Natural killer cell (primary cell): ENCODE results near the gene CLDN12. TPM values are rescaled to one million over a fixed set of nuclear protein-coding genes. Genes with fewer than 3 reads are reported as not detected.

Experiments
- ATAC-seq, 3 donors: fragments of 150-1000 bp in 2 of 3; fragments of 200-7000 bp in 1 of 3; cut with Tn5 transposase; 1 replicate in 1 of 3; 2 replicates in 2 of 3; pipeline ENCODE4 v1.10.0; 2021; ENCODE audit warnings: mild to moderate bottlenecking in 2 of 3, moderate library complexity in 2 of 3
- DNase-seq, 2 donors: peaks; one replicate each; pipeline versions ENCODE4 v3.0.0 to v3.0.0-alpha.2; 2013 to 2021; ENCODE audit warnings: mixed read lengths in 1 of 2
- H3K27ac ChIP-seq: one replicate; pipeline ENCODE4 v1.5.1; 2013; ENCODE audit warnings: mild to moderate bottlenecking, low read length
- H3K27me3 ChIP-seq: one replicate; pipeline ENCODE4 v1.6.1; 2013; ENCODE audit warnings: low read length; ENCODE audit not compliant: control insufficient read depth, insufficient read depth
- H3K36me3 ChIP-seq: one replicate; pipeline ENCODE4 v1.6.1; 2013; ENCODE audit warnings: low read length; ENCODE audit not compliant: control insufficient read depth, insufficient read depth
- H3K4me1 ChIP-seq: one replicate; pipeline ENCODE4 v1.6.1; 2013; ENCODE audit warnings: low read length; ENCODE audit not compliant: control insufficient read depth, insufficient read depth
- H3K4me3 ChIP-seq: one replicate; pipeline ENCODE4 v1.5.1; 2013; ENCODE audit warnings: low read length
- H3K9me3 ChIP-seq: one replicate; pipeline ENCODE4 v1.6.1; 2013; ENCODE audit warnings: low read length; ENCODE audit not compliant: control insufficient read depth, insufficient read depth
- H3K27ac Mint-ChIP-seq, 2 donors: one replicate each; pipeline ENCODE4 v1.8.0; 2022; ENCODE audit warnings: mild to moderate bottlenecking in 2 of 2, mixed read lengths in 2 of 2, moderate library complexity in 1 of 2
- H3K27me3 Mint-ChIP-seq, 2 donors: one replicate each; pipeline ENCODE4 v1.8.0; 2022; ENCODE audit warnings: low read depth in 2 of 2, mixed read lengths in 2 of 2
- H3K36me3 Mint-ChIP-seq: one replicate; pipeline ENCODE4 v1.8.0; 2022; ENCODE audit warnings: mixed read lengths
- H3K4me1 Mint-ChIP-seq, 2 donors: one replicate each; pipeline ENCODE4 v1.8.0; 2022; ENCODE audit warnings: mixed read lengths in 2 of 2
- H3K4me3 Mint-ChIP-seq: one replicate; pipeline ENCODE4 v1.8.0; 2022; ENCODE audit warnings: mild to moderate bottlenecking, moderate library complexity, mixed read lengths
- H3K9me3 Mint-ChIP-seq, 2 donors: one replicate each; pipeline ENCODE4 v1.8.0; 2022; ENCODE audit warnings: mixed read lengths in 2 of 2
- WGBS: methylation state at CpG from one replicate; pipeline ENCODE4 v1.1.7; 2013; ENCODE audit warnings: missing lambda C conversion rate; ENCODE audit not compliant: insufficient coverage; 5-methylcytosine and 5-hydroxymethylcytosine counted together
- intact Hi-C: fragments of 100-400 bp; cut with micrococcal nuclease; formaldehyde crosslinking; loops from one replicate; pipeline ENCODE4 v1.14.2; 2022
- total RNA-seq, 4 donors: library from RNA; stranded (reverse); fragments of 120-200 nt in 1 of 4; gene quantifications; one replicate each; pipeline versions ENCODE4 v1.2.3 to v1.2.4, GENCODE V29; 2013 to 2022
- TF ChIP-seq, protein P1 (sequence below): fragments of 200-600 bp; IDR thresholded peaks from one replicate; pipeline ENCODE4 v1.8.0; 2022; ENCODE audit warnings: antibody characterized with exemption

Gene CLDN12
- total RNA-seq, 3 donors from 2014 or later (not counting 1 experiment from before 2014, with no cell fraction given) = 0.68 to 0.86 (median 0.71) TPM

DNA sequence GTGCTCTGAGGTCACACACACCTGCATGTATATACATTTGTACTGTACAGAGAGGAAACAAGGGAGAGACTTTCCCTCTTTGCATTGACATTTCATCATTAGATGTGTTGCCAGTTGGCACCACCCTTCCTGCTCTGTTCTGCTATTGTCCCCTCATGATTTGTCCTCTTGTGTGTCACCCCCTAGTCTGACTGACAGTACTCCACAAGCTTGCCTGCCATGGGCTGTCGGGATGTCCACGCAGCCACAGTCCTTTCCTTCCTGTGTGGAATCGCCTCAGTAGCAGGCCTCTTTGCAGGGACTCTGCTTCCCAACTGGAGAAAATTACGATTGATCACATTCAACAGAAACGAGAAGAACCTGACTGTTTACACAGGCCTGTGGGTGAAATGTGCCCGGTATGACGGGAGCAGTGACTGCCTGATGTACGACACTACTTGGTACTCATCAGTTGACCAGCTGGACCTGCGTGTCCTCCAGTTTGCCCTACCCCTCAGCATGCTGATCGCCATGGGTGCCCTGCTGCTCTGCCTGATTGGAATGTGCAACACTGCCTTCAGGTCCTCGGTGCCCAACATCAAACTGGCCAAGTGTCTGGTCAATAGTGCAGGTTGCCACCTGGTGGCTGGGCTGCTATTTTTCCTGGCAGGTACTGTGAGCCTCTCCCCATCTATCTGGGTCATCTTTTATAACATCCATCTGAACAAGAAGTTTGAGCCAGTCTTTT lies 9.4 kb downstream of the CLDN12 start:
- intact Hi-C loops = no loop called here
- peak in 2 of 3 donors; percentile 38 to 43 for ATAC-seq
- Mint-ChIP-seq H3K36me3 (no peaks in the 10 kb centered on the region), H3K4me3 (no peak overlapping the region), H3K27me3 (no peaks in the 10 kb centered on the region), H3K9me3 (no peaks in the 10 kb centered on the region), H3K27ac (no peak overlapping the region), H3K4me1 (no peaks in the 10 kb centered on the region)
- TF ChIP-seq, protein P1, sequence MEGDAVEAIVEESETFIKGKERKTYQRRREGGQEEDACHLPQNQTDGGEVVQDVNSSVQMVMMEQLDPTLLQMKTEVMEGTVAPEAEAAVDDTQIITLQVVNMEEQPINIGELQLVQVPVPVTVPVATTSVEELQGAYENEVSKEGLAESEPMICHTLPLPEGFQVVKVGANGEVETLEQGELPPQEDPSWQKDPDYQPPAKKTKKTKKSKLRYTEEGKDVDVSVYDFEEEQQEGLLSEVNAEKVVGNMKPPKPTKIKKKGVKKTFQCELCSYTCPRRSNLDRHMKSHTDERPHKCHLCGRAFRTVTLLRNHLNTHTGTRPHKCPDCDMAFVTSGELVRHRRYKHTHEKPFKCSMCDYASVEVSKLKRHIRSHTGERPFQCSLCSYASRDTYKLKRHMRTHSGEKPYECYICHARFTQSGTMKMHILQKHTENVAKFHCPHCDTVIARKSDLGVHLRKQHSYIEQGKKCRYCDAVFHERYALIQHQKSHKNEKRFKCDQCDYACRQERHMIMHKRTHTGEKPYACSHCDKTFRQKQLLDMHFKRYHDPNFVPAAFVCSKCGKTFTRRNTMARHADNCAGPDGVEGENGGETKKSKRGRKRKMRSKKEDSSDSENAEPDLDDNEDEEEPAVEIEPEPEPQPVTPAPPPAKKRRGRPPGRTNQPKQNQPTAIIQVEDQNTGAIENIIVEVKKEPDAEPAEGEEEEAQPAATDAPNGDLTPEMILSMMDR = peak; percentile 32
- H3K27ac ChIP-seq = no peak overlapping the region
- DNase-seq = peak in 1 of 2 donors; percentile 38
- no peaks in the 10 kb centered on the region for H3K27me3 ChIP-seq
- H3K36me3 ChIP-seq = no peaks in the 10 kb centered on the region
- H3K9me3 ChIP-seq = no peaks in the 10 kb centered on the region
- no peak overlapping the region for H3K4me3 ChIP-seq
- 94% methylated on average over 11 of the region's 11 CpGs for WGBS
- H3K4me1 ChIP-seq = no peaks in the 10 kb centered on the region

DNA sequence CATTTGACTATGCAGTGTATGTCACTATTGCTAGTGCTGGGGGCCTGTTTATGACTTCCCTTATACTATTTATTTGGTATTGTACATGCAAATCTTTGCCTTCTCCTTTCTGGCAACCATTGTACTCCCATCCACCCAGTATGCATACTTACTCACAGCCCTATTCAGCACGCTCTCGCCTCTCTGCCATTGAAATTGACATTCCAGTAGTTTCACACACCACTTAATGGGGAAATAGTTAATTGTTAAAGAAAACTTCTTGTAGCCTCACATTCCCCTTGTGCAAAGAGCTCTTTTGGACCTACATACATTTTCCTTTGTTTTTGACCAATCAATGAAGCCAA lies 9.9 kb downstream of the CLDN12 start:
- H3K9me3 ChIP-seq = no peaks in the 10 kb centered on the region
- no peak overlapping the region for H3K4me3 Mint-ChIP-seq
- H3K36me3 ChIP-seq = no peaks in the 10 kb centered on the region
- WGBS = no CpG with 5 or more reads among the region's 2 CpGs
- intact Hi-C loops = no loop called here
- H3K4me3 ChIP-seq = no peak overlapping the region
- no peak for DNase-seq
- no peak for ATAC-seq
- H3K4me1 ChIP-seq = no peaks in the 10 kb centered on the region
- H3K36me3 Mint-ChIP-seq = no peaks in the 10 kb centered on the region
- no peaks in the 10 kb centered on the region for H3K9me3 Mint-ChIP-seq
- H3K27ac Mint-ChIP-seq = no peak overlapping the region
- H3K27me3 ChIP-seq = no peaks in the 10 kb centered on the region
- H3K27me3 Mint-ChIP-seq = no peaks in the 10 kb centered on the region
- no peak overlapping the region for H3K27ac ChIP-seq
- TF ChIP-seq, protein P1 = no peak
- no peaks in the 10 kb centered on the region for H3K4me1 Mint-ChIP-seq

DNA sequence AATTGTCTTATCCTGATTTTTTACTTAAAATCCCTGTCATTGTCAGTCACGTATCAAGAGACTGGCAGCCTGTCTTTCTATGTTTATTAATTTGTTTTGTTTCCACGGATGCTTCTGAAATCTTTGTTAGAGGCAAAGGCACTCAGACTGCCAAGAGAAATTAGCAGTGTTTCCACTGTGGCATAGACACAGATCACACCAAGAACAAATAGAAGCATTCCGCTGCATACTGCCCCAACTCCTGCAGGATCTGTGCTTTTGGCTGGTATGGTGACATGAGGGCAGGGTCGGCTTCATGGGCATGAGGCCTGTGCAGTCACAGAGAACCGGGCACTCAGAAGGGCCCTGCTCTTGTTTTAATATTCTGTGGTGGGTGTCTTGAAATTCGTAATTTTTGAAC lies 18.4 kb downstream of the CLDN12 start:
- no peaks in the 10 kb centered on the region for H3K36me3 Mint-ChIP-seq
- H3K4me1 Mint-ChIP-seq = no peaks in the 10 kb centered on the region
- 88% methylated on average over 6 of the region's 6 CpGs for WGBS
- H3K4me3 Mint-ChIP-seq = no peak overlapping the region
- no peaks in the 10 kb centered on the region for H3K27me3 Mint-ChIP-seq
- TF ChIP-seq, protein P1 = no peak
- no peaks in the 10 kb centered on the region for H3K9me3 ChIP-seq
- H3K4me3 ChIP-seq = no peak overlapping the region
- no peaks in the 10 kb centered on the region for H3K27me3 ChIP-seq
- intact Hi-C loops = no loop called here
- no peak for DNase-seq
- no peak for ATAC-seq
- H3K27ac ChIP-seq = no peak overlapping the region
- H3K4me1 ChIP-seq = no peaks in the 10 kb centered on the region
- no peaks in the 10 kb centered on the region for H3K36me3 ChIP-seq
- H3K27ac Mint-ChIP-seq = no peak overlapping the region
- no peaks in the 10 kb centered on the region for H3K9me3 Mint-ChIP-seq

DNA sequence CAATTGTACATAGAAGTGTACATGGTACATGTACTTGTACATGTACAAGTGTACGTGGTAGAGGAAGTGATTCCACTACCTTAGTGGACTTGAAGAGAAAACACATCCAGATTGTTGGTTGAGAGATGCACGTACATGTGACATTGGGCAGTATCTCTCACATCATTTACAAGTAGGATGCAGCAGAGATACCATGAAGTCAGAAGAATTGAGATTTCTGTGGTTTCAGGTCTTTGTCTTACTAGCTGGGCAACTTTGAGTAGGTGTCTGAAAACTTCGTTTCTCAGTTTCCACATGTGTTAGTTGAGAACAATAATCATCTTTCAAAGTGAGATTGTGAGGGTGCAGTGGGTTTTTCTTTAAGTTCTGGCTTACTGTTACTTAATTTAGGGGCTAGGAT lies 21.5 kb downstream of the CLDN12 start:
- H3K27ac Mint-ChIP-seq = no peak overlapping the region
- 68% methylated on average over 3 of the region's 3 CpGs for WGBS

More for the DNA sequence above, 21.5 kb downstream of the CLDN12 start:
- Mint-ChIP-seq H3K4me3 (no peak overlapping the region), H3K36me3 (no peaks in the 10 kb centered on the region), H3K27me3 (peaks cover 0 to 2% of the 10 kb centered on the region in 2 donors), H3K4me1 (no peaks in the 10 kb centered on the region), H3K9me3 (no peaks in the 10 kb centered on the region)
- no peak for DNase-seq
- H3K27me3 ChIP-seq = no peaks in the 10 kb centered on the region
- no peak overlapping the region for H3K27ac ChIP-seq
- H3K4me3 ChIP-seq = no peak overlapping the region
- no peak for ATAC-seq
- no peaks in the 10 kb centered on the region for H3K4me1 ChIP-seq
- H3K9me3 ChIP-seq = no peaks in the 10 kb centered on the region
- no peaks in the 10 kb centered on the region for H3K36me3 ChIP-seq
- intact Hi-C loops = loop anchor here (5.0 kb wide), 2 partner anchors 112 to 1637 kb away; no protein-coding TSS in a partner anchor
- TF ChIP-seq, protein P1 = no peak
